Activated CD4-positive, alpha-beta T cell treated with anti-CD3 and anti-CD28 coated beads, Interleukin-2, Interleukin-4, amounts not matched to agents 100 ng/mL and 50 ng/mL, durations not matched to agents 16 hours and 8 hours (primary cell): ENCODE results near the gene ZNF205.

Experiments
- DNase-seq: peaks from one replicate; pipeline ENCODE4 v3.0.0-alpha.2; 2020; ENCODE audit warnings: low spot score

ZNF205 gene

DNA sequence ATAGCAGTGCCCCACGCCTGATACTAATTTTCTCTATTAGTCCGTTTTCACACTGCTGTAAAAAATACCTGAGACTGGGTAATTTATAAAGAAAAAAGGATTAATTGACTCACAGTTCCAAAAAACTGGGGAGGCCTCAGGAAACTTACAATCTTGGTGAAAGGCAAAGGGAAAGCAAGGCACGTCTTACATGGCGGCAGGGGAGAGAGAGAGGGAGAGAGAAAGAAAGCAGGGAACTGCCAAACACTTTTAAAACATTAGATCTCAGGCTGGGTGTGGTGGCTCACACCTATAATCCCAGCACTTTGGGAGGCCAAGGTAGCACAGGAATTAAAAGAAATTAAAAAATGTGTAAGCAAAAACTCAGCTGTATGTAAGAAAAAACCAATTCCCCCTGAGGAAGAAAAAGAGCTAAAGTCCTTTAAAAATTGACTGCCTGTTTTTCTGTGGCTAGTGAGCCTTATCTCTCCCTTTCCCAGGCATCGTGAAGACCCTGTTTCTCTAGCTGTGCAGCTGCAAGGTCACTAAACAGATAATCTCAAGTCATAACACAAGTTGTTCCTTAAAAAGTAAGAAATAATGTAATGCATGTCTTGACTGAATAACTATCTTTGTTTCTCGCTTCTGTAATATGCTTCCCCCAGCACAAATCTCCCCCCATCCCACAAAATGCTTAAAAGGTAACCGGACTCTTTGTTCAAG lies 27.3 kb upstream of the ZNF205 start:
- no peak for DNase-seq

DNA sequence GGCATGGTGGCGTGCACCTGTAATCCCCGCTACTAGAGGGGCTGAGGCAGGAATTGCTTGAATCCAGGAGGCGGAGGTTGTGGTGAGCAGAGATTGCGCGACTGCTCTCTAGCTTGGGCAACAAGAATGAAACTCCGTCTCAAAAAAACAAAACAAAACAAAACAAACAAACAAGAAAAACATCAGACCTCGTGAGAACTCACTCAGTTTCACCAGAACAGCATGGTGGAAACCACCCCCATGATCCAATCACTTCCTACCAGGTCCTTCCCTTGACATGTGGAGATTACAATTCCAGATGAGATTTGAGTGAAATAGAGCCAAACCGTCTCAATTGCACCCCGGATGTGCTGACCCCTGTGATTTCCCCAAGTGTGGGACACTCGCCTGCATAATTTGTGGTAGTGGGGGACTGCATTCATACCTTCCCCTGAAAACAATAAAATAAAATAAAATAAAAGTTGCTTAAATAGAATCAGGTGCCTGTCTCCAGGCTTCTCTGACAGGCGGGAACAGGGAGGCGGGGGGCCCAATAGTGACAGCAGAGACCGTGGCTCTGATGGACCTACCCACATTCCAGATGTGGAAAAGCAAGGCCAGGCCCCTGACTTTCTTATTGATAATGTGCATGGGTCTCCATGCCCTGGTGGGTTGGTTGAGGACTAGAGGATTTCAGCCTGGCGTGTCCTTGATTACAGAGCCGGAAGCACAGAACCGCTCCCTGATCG lies 26.4 kb upstream of the ZNF205 start:
- no peak for DNase-seq

DNA sequence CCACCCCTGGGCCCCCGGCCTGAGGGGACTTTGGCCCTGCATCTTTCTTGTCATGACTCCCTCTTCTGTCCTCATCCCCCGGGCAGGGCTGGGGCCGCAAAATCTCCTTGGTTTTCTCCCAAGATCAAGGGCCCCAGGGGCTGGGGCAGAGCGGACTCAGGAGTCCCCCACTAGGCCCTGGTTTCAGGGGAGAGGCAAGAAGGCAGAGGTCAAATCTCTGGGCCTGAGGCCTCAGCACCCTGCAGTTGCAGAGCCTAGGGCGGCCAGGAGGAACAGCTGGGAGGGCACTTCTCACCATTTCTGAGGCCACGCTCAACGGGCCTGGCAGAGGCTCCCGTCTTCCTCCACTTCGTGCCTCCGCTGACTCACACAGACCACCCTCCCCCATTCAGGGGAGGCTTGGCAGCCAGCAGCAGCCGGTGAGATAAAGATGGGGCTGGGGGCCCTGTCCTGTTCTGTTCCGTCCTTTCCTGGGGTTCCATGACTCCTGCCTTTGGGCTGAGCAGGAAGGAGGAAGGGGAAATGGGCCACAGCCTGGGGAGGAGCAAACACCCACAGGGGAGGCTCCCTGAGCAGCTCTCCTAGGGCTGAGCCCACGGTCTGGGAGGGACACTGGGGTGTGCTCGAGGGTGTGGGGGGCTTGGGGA lies 25.7 kb upstream of the ZNF205 start:
- no peak for DNase-seq

DNA sequence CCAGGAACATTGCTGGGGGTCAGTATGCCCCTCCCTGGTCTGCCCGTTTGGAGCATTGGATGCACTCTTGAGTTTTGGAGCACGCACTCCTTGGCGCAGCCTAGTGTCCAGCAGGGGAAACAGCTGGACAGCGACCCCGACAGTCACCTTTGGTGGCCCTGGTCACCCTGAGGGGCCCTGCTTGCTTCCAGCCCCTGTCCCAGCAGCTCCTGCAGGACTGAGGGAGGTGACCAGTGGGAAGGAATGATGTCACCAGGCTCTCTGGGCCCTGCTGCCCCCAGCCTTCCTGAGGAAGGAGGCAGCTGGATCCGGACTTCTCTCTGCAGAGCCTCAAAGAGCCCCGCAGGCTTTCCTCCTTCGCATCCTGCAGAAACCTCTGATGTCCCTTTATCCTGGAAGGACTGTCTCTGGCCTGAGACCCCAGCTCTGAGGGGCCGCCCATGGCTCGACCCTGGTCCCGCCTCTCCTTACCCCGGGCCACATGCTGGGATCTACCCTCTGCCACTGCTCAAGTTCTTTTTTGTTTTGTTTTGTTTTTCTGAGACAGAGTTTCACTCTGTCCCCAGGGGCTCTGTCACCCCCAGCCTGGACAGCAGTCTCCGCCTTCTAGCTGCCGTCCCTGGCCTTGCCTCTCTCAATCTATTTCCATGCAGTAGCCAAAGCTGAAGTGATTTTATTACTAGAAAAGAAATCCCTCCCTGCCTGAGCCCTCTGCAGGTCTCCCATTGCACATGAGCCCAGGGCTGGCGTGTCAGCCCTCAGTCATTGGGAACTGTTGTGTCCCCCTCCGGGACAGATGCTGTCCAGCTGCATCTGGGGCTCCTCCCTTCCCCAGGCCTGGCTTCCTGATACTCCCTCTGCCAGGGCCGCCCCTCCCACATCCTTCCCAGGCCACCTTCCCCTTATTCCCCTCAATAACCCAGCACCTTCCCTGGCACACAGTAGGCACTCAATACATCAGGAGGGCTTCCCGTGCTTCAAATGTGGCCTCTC lies 24.8 kb upstream of the ZNF205 start:
- DNase-seq = no peak

DNA sequence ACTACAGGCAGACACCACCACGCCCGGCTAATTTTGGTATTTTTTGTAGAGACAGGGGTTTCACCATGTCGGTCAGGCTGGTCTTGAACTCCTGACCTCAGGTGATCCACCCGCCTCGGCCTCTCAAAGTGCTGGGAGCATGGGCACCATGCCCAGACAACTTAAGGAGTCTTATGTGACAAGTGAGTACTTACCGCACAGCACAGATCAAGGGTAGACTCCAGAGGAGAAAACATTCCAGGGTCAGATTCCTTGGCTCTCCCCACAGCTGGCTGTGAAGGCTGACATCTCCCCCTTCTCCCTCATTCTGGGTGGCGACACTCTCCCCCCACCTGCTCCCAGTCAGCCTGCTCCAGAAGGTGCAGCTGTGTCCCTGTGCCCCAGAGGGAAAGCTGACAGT lies 23.9 kb upstream of the ZNF205 start:
- DNase-seq = no peak

DNA sequence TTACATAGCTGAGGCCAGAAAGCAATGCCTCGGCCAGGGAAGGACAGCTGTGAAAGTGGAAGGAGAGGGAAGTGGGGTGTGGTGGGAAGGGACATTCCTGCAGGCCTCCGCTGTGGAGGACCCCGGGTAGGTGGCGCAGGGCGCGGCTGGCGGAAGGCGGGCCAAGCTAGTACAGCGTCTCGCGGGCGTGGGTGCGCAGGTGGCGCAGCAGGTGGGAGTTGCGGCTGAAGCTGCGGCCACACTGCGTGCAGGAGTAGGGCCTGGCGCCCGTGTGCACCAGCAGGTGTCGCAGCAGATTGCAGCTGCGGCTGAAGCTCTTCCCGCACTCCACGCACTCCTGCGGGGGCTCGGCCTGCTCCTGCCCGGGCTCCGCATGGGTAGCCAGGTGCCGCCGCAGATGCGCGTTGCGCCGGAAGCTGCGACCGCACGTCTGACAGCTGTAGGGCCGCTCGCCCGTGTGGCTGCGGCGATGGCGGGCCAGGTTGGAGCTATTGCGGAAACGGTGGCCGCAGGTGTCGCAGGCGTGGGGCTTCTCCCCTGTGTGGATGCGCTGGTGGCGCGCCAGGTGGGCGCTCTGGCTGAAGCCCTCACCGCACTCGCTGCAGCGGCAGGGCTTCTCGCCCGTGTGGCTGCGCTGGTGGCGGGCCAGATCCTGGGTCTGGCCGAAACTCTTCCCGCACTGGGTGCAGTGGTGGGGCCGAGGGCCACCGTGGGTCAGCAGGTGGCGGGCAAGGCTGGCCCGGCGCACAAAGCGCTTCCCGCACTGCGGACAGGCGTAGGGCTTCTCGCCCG lies 23.3 kb upstream of the ZNF205 start:
- no peak for DNase-seq

DNA sequence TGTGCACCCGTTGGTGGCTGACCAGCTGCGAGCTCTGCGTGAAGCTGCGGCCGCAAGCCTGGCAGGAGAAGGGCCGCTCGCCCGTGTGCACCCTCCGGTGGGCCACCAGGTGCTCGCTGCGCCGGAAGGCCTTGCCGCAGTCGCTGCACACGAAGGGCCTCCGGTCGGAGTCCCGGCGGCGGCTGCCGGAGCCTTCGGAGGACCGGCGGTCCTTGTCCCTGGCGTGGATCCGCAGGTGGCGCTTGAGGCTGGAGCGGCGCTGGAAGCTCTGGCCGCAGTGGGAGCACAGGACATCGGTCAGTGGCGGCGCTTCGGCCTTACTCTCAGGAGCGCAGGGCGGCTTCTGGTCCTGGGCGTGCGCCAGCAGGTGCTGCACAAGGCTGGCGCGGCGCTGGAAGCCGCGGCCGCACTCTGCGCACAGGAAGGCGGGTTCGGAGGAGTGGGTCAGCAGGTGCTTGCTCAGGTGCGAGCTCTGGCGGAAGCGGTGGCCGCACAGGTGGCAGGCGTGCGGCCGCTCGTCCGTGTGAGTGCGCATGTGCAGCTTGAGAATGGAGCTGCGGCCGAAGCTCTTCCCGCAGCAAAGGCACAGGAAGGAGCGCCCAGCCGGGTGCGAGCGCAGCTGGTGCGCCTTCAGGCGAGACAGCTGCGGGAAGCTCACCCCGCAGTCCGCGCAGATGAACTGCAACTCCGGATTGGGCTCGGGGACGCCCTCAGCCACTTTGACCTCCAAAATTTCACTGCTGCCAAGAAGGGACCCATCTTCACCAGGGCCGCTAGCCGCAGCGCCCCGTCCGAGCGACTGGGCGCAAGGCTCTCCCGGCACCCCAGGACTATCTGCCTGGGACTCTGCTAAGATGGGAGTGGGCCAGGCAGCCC lies 22.4 kb upstream of the ZNF205 start:
- DNase-seq = no peak

DNA sequence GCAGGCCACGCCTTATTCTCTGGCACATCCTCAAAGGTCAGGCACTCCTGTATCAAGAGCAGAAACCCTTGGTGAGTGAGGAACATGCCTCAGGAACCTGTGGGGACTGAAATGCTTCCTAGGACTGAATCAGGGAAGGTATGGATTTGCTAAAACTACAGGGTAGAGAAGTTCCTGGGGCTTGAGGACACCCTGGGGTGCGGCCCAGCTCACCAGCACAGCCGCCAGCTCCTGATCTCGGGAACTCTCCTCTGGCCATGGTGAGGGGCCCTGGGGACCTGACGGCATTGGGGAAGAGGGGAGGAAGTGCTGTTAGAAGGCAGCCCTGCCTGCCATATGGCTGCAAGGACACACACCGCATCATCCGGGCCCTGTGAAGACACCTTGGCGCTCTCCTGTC lies 20.8 kb upstream of the ZNF205 start:
- DNase-seq = no peak

DNA sequence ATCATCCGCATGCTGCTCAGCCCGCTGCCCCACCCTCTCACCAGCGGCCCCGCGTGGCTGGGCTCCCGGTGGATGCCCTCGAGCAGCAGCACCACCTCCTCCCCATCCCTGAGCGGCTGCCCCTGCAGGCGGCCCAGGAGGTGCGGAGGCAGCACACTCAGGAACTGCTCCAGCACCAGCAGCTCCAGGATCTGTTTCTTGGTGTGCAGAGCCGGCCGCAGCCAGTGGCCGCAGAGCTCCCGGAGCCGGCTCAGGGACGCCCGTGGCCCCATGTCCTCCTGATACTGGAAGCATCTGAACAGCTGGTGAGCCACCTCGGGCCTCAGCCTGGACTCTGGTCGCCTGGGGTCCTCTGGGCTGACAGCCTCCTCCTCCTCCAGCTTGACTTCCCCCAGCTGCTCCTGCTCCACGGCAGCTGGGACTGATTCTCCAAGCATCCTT lies 19.9 kb upstream of the ZNF205 start:
- DNase-seq = no peak

DNA sequence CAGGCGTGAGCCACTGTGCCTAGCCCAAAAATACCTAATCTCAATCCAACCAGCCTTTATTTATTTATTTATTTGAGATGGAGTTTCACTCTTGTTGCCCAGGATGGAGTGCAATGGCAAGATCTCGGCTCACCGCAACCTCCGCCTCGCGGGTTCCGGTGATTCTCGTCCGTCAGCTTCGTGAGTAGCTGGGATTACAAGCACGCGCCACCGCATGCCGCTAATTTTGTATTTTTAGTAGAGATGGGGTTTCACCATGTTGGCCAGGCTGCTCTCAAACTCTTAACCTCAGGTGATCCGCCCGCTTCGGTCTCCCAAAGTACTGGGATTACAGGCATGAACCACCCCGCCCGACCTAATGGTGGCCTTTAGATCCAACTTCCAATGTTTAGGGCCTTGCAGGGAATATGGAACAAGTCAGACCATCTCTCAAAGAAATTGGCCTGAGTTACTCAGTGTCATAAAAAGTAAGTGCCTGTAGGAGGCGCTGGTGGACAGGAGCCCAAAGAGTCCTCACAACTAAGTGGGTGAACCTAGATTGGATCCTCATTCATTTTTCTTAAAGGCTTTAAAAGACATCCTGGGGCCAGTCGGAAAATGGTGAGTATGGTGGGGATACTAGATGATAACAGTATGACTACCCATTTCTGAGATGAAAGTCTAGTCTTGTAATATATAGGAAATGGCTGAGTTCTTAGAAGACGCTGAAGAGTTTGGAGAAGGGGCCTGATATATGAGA lies 17.9 kb upstream of the ZNF205 start:
- DNase-seq = peak; percentile 65

DNA sequence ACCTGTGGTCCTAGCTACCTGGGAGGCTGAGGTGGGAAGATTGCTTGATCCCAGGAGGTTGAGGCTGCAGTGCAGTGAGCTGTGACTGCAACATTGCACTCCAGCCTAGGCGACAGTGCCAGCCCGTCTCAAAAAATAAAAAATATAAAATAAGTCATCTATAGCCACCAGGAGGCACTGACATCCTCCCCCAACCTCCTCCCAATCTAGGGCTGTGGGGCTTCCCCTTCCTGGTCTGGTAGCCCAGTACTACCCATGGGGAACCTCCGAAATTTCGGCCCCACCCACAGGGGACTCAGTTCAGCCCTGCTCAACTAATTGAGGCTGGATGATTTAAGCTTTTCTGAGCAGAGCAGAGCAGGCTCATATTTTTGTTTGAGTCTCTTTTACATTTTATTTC lies 16.5 kb upstream of the ZNF205 start:
- peak; percentile 76 for DNase-seq

DNA sequence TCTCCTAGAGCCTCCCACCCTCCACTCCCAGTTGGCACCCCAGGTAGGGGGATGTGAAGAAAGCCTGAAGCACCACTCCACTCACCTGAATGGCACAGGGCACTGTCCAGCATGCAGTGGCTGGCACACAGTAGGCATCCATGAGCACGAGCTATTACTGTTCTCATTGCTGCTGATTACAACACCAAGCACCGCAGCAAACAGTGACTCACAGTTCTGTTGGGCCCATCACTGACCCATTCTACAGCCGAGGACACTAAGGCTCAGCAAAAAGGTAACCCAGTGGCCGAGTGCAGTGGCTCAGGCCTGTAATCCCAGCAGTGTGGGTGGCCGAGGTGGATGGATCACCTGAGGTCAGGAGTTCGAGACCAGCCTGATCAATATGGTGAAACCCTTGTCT lies 16.0 kb upstream of the ZNF205 start:
- no peak for DNase-seq

DNA sequence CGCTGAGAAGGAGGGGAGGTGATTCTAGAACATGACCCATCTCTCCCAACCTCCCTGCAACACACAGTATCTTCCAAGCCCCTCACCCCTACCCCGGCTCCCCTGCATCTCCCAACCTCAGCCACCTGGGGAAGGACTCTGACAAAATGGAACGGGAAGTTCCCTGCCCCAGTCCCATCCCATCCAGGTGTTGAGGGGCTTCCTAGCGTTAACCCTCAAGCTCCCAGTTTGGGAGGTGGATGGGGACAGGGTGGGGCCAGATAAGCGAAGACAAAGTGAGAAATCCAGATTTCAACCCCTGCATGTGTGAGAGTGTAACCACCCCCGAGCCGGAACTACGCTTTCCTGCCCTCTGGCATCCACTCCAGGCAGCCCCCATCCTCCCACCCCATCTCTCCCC lies 15.1 kb upstream of the ZNF205 start:
- DNase-seq = no peak

DNA sequence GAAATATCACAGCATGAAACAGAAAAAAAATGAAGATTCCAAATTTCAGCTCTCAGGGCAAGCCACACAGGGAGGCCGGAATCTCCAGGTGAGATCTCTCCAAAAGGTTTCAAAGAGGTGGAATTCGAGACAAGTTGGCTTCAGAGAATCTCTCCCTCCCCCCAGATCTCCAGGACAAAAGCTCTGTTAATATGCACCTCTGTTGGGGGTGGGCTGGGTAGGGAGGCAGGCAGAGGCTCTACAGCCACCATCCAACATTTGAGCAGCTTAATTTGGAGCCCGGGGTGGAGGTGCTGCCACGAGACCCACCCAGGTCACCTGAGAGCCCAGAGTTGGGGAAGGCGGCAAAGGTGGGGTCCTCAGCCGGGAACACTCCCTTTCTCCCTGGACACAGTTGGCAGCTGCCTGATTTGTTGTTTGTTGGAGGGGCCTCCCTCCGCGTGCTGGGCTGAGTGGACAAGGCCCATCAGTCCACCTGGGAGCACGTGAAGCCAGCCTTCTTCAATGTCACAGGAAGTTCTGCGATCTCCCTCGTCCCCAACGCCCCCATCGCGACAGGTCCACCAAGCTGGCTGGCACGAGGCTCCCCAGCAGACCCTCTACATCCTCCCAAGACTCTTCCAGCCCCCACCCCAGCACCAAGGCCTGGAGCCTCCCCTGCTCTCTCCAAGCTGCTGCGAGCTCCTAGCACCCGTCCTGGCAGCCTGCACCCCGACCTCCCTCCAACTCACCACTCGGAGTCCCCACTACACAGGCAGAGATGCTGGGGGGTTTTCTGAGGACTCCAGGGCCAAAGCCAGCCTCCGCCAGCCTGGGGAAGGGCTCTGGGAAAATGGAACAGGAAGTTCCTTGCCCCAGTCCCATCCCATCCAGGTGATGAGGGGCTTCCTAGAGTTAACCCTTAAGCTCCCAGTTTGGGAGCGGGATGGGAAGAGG lies 13.7 kb upstream of the ZNF205 start, which contains the start of gene ZSCAN10:
Gene ZSCAN10 (minus strand): TSS at position 836 of the 936 bp plus-strand sequence. CDS start 6,357 bp downstream, outside the sequence.
- no peak for DNase-seq

DNA sequence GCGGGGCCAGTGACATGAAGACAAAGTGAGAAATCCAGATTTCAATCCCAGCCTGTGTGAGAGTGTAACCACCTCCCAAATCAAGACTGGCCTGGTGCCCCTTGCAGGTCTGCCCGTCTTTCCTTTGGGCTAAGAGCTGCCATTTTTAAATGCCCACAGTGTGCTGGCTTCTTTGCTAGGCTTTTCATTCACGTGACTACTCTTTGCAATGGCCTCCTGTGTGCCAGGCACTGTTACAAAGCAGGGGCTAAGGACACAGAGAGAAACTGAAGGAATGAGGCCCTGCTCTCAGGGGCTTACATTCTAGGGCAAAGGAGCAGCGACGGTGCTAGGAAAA lies 13.0 kb upstream of the ZNF205 start:
- no peak for DNase-seq

DNA sequence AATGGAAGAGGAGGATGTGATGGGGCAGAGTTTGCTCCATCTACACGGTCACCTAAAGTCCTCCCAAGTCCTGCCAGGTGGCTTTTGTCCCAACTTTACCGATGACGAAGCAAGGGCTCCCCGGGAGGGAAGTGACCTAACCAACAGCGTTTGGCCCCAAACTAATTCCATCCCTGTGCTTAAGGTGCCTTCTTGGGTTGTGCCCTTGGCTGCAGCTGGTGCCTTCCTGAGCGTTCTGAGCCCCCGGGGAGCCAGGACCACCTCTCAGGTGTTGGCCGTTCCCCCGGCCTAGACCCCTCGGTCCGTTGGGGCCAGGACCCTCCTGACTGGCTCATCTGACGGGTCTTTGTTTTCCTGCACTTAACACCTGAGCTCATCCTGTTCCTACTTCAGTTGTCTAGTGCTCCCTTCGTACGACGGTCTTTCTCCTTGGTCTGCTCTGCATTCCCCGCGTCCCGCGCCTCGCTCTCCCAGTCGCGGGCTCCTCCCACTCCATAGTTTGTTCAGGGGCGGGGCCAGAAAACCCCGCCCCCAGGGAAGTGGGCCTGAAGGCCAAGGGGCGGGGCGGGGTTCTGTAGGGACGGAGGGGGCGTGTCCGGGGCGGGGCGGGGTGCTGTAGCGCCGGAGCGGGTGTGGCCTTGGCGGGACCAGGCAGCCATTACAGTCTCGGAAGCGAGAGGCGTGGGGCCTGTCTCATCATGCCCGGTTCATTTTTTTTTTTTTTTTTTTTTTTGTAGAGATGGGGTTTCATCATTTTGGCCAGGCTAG lies 12.5 kb upstream of the ZNF205 start:
- DNase-seq = peak; percentile 94

DNA sequence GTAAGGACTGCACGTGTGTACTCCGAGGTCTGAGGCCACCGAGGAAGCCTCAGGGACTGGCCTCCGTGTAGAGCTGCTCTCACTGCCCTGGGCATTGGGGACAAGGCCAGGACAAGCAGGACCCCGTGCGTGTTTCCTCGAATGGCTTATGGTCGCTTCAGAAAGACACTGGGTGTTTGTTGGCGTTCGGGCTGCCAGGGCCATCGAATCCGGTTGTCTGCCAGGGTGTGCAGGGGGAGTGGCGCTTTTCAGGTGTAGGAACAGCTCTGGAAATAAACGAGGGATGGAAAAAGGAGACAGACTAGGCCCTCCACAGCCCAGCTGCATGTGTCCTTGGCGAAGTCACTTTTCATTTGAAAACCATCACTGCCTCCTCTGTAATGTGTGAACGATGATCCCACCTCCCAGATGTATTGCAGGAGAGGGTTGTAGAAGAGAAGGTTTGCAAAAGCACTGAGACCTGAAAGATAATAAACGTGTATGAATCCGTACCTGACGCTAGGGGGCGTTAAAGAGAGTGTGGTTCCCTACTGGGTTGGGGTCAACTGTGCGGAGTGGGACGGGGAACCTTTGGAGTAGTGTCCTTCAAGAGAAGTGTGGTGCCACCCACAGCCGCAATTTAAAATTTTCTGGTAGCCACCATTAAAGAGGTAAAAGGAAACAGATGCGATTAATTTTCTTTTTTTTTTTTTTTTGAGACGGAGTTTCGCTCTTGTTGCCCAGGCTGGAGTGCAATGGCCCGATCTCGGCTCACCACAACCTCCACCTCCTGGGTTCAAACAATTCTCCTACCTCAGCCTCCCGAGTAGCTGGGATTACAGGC lies 11.2 kb upstream of the ZNF205 start:
- DNase-seq = peak; percentile 81
